AG09309 (cell line): ENCODE results near the gene C15orf39.
A peak's percentile ranks its signal among the peaks of the same experiment; 100 is the strongest.

Source experiments
- DNase-seq: peaks from one replicate; pipeline ENCODE4 v3.0.0-alpha.2; 2010; ENCODE audit warnings: low read depth
- H3K4me3 ChIP-seq: 2 replicates; pipeline ENCODE4 v1.5.1; 2011; ENCODE audit warnings: mild to moderate bottlenecking, low read depth, low read length, moderate library complexity; ENCODE audit not compliant: control insufficient read depth
- CTCF ChIP-seq: IDR thresholded peaks from 2 replicates; pipeline ENCODE4 v1.5.1; 2011; ENCODE audit warnings: mild to moderate bottlenecking, low read depth, low read length, inconsistent platforms; ENCODE audit not compliant: insufficient read depth, control insufficient read depth; ENCODE audit errors: missing control alignments

Gene C15orf39

GRCh38 chr15:75201616-75202250 is at the start of gene C15orf39:
Gene C15orf39, plus strand, starts transcription at chr15:75201882. Its CDS starts 4,167 bp downstream, at chr15:75206049.
- peak within 1 kb of the TSS; percentile 67 for H3K4me3 ChIP-seq
- peak; percentile 17 for DNase-seq
- TF ChIP-seq CTCF: peak; percentile 41

- TF ChIP-seq CTCF: no peak
- no peak for DNase-seq
- H3K4me3 ChIP-seq: no peak overlapping the region
Measured at GRCh38 chr15:75152382-75153079, 49.2 kb upstream of the C15orf39 start.

- DNase-seq: no peak
- H3K4me3 ChIP-seq: no peak overlapping the region
- no peak for TF ChIP-seq CTCF
Measured at GRCh38 chr15:75153087-75153486, 48.6 kb upstream of the C15orf39 start.

GRCh38 chr15:75153565-75154276 is 48.0 kb upstream of the C15orf39 start:
- DNase-seq: no peak

GRCh38 chr15:75154461-75155062 is 47.1 kb upstream of the C15orf39 start:
- no peak overlapping the region for H3K4me3 ChIP-seq
- TF ChIP-seq CTCF: no peak
- no peak for DNase-seq

More at GRCh38 chr15:75153565-75154276, 48.0 kb upstream of the C15orf39 start:
- H3K4me3 ChIP-seq: no peak overlapping the region
- TF ChIP-seq CTCF: no peak
